C4-2B (cell line): ENCODE results near the gene PTPN11.
A peak's percentile ranks its signal among the peaks of the same experiment; 100 is the strongest.
"Not testable (repeated sequence)": the region's sequence is repeated elsewhere in the genome, so short reads cannot be mapped to it uniquely, and the experiment has no call there.

Experiments
- H3K27ac ChIP-seq: fragments of 450-650 bp; 2 replicates; pipeline ENCODE4 v1.5.1; 2017
- ZFX ChIP-seq: fragments of 450-650 bp; IDR thresholded peaks from 2 replicates; pipeline ENCODE4 v1.6.1; 2017
- TF ChIP-seq, protein P1 (sequence below): fragments of 450-650 bp; conservative IDR thresholded peaks from 2 replicates; pipeline ENCODE4 v1.5.1; 2017; ENCODE audit warnings: mild to moderate bottlenecking

The PTPN11 gene

DNA sequence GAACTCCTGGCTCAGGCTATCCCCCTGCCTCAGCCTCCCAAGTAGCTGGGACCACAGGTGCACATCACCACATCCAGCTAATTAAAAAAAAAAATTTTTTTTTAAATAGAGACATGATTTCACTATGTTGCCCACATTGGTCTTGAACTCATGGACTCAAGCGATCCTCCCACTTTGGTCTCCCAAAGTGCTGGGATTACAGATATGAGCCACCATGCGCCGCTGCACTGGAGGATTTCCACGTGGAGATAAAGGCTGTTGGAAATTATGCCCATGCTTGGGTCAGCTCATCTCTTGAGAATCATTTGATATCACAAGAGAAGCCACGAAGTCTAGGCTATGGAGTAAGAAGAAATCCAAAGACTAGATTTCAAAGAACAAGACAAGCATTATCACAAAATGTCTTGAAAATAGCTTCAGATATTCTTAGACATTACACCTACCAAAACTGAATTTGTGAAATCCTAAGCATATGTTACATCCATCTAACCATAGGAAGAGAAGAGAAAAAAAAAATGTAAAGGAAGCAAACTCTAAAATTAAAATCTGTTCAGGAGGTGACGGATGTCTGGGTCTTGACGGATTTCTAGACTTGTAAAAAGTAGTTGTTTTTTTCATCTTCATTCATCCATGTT is 99.1 kb downstream of the PTPN11 start:
- no peak for TF ChIP-seq ZFX
- TF ChIP-seq, protein P1, sequence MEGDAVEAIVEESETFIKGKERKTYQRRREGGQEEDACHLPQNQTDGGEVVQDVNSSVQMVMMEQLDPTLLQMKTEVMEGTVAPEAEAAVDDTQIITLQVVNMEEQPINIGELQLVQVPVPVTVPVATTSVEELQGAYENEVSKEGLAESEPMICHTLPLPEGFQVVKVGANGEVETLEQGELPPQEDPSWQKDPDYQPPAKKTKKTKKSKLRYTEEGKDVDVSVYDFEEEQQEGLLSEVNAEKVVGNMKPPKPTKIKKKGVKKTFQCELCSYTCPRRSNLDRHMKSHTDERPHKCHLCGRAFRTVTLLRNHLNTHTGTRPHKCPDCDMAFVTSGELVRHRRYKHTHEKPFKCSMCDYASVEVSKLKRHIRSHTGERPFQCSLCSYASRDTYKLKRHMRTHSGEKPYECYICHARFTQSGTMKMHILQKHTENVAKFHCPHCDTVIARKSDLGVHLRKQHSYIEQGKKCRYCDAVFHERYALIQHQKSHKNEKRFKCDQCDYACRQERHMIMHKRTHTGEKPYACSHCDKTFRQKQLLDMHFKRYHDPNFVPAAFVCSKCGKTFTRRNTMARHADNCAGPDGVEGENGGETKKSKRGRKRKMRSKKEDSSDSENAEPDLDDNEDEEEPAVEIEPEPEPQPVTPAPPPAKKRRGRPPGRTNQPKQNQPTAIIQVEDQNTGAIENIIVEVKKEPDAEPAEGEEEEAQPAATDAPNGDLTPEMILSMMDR, result no peak
- no peak overlapping the region for H3K27ac ChIP-seq

DNA sequence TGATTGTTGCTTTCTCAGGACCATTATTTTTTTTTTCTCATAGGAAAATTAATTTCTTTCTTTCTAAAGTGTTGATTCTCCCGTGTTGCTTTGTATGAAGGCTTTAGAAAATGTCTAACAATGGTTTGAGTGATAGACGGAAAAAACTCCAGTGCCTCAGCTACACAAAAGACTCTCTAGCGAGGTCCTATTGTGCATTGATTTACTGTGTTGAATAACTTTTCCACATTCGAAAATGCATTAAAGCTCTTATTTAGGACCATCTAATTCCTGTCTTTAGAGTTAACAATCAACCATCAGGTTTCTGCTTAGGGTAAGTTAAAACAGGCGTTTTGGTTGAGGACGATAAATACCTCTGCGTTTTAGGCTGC is 99.6 kb downstream of the PTPN11 start:
- no peak for TF ChIP-seq ZFX
- TF ChIP-seq, protein P1, result no peak
- H3K27ac ChIP-seq, result no peak overlapping the region

DNA sequence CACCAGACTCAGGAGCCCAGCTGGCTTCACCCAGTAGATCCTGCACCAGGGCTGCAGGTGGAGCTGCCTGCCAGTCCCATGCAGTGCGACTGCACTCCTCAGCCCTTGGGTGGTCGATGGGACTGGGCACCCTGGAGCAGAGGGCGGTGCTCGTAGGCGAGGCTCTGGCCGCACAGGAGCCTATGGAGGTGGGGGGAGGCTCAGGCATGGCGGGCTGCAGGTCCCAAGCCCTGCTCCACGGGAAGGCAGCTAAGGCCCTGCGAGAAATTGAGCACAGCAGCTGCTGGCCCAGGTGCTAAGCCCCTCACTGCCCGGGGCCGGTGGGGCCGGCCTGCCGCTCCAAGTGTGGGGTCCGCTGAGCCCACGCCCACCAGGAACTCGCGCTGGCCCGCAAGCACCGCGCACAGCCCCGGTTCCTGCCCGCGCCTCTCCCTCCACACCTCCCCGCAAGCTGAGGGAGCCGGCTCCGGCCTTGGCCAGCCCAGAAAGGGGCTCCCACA is 101.1 kb downstream of the PTPN11 start:
- H3K27ac ChIP-seq, result not testable (repeated sequence)

DNA sequence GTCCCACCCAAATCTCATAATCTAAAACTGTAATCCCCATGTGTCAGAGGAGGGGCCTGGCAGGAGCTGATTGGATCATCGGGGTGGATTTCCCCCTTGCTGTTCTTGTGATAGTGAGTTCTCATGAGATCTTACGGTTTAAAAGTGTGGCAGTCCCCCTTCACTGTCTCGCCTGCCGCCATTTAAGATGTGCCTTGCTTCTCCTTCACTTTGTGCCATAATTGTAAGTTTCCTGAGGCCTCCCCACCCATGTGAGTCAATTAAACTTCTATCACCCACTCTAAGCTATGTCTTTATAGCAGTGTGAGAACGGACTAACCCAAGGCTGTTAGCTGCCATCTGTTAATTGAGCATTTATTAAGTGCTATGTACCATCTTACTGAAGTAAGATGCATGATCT is 105.1 kb downstream of the PTPN11 start:
- no peak overlapping the region for H3K27ac ChIP-seq
- TF ChIP-seq, protein P1, result no peak
- no peak for TF ChIP-seq ZFX

DNA sequence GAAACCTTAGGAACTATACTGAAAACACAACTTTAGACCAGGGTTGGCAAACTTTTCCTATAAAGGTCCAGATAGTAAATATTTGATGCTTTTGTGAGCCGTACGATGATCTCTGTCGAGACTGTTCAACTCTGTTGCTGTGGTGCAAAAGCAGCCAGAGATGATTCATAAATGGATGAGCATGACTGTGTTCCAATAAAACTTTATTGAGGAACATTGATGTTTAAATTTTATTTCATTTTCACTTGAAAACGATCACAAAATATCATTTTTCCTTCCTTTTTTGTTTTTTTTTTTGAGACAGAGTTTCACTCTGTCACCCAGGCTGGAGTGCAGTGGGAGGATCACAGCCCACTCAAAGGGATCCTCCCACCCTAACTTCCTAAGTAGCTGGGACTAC is 105.5 kb downstream of the PTPN11 start:
- no peak for TF ChIP-seq ZFX
- TF ChIP-seq, protein P1, result no peak
- H3K27ac ChIP-seq, result no peak overlapping the region

DNA sequence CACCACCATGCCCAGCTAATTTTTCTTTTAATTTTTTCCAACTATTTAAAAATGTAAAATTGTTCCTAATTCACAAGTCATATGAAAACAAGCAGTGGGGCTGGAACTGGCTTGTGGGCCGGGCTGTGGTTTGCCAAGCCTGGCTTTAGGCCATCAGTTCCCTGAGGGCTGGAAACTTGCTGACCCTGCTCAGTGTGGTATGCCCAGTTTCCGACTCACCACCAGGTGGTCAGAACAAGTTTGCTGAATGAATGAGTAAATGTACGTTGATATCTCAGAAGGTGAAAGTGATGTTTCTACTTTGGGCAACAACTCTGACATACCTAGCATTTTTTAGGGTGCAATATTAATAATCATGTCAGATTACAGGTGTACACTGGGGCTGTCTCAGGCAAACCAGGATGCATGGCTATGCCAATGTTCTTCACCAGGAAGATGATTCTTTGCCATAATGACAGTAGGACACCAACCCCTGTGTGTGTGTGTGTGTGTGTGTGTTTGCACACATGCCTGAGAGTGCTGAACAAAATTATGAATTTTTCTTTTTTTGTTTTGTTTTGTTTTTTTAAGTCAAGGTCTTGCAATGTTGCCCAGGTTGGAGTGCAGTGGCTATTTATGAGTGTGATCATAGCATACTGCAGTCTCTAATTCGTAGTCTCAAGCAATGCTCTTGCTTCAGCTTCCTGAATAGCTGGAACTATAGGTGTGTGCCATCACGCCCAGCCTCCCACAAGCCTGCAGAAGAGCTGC is 106.1 kb downstream of the PTPN11 start:
- no peak overlapping the region for H3K27ac ChIP-seq
- TF ChIP-seq ZFX, result no peak
- TF ChIP-seq, protein P1, result peak; percentile 40

DNA sequence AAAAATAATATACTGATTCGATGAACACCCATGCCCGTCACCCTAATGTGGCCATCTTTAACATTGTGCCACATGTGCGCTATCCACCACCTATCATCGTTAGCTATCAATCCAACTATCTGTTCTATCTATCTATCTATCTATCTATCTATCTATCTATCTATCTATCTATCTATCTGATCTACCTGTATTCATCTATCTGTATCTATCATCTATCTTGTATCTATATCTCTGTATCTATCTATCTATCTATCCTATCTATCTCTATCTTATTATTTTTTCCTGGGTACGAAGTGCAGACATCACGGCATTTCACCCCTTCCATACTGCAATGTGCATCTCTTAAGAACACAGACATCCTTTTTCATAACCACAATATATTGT is 106.7 kb downstream of the PTPN11 start:
- no peak overlapping the region for H3K27ac ChIP-seq
- TF ChIP-seq, protein P1, result no peak
- TF ChIP-seq ZFX, result no peak

DNA sequence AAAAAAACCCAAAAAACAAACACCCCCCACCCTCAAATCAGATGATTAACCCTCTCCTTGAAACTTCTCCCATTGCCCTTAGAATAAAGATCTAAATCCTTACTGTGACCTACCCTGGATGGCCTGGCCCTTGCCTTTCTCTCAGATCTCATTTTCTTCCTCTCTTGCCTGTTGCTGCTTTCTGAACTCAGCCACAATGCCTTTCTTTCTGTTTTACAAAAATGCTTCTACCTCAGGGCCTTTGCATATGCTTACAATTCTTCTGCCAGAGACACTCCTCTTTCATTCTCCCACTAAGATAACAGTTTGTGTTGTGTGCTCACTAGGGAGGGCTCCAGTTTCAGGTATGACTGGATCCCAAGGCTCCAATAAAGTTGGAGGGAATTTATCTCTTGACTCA is 108.3 kb downstream of the PTPN11 start:
- TF ChIP-seq ZFX, result no peak
- TF ChIP-seq, protein P1, result no peak

More for the DNA sequence above, 108.3 kb downstream of the PTPN11 start:
- no peak overlapping the region for H3K27ac ChIP-seq
